ENCODE data around the gene HECTD4. TPM values are rescaled to one million over a fixed set of nuclear protein-coding genes. Genes with fewer than 3 reads are reported as not detected.
"Not testable (repeated sequence)": the region's sequence is repeated elsewhere in the genome, so short reads cannot be mapped to it uniquely, and the experiment has no call there.

Gene HECTD4
- polyA plus RNA-seq, 5 donors: 52.1 to 67.3 (median 65.4) TPM

DNA sequence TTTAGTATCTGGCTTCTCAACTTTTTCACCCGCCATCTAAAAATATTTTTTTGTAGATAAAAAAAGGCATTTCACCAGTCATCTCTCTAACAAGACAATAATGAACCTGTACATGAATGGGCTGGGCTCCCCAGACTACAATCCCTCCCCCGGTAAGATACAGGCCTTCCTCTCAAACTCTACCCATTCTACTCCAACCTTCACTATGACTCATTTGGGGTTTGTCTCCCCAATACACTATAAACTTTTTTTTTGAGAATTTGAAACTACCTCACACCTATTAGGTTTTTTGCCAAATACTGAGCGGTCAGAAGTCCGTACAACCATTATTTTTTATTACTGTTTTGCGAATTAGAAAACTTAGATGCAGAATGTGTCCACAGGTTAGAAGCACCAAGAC lies 26.4 kb upstream of the HECTD4 start:
- no peak for DNase-seq

DNA sequence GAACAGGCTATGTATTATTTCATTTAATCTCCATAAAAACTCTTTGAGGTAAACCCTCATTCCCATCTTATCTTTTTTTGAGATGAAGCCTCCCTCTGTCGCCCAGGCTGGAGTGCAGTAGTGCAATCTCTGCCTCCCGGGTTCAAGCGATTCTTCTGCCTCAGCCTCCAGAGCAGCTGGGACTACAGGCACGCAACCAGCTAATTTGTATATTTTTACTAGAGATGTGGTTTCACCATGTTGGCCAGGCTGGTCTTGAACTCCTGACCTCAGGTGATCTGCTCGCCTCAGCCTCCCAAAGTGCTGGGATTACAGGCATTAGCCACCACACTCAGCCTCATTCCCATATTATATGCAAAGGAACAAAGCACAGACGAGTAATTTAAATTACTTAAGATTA lies 25.5 kb upstream of the HECTD4 start:
- not testable (repeated sequence) for DNase-seq

DNA sequence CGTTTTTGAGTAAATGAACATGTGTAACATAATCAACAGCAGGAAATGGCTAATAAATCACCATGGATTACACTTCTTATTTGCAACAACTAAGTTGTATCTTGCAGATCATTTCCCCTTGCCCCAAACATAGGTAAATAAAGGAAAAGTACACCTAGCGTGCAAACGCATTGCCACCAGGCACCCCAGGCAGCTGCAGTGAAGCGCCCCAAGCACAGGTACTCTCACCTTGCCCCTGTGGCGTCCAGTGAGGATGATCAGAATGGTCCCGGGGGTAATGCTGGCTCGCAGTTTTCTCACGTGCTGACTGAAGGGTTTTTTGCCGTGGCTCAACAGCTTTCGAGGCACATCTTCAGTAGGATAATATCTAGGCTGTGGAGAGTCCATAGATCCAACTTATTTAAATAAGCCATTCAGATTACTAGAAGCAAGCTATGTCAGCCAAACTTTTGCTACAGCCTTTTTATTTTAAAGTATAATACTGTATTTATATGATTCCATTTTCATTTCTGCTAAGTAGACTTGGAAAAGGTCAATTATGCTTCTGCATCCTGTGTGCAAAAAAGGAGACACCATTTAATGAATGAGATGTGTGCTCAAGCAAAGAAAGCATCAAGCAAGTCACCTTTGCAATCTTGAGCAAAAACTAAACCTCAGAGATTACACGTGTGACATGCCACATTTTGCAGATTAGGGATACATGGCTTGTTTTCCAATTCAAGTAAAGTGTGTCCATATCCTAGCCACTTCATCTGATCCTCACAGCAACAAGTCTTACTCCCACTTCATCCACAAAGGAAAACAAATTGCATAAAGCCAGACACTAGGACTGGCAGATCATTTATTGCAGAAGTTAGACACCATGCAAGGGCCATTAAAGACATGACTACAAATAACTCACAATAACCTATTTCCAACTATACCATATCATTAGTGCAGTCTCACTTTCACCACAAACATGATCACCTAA lies 24.6 kb upstream of the HECTD4 start:
- DNase-seq: no peak

DNA sequence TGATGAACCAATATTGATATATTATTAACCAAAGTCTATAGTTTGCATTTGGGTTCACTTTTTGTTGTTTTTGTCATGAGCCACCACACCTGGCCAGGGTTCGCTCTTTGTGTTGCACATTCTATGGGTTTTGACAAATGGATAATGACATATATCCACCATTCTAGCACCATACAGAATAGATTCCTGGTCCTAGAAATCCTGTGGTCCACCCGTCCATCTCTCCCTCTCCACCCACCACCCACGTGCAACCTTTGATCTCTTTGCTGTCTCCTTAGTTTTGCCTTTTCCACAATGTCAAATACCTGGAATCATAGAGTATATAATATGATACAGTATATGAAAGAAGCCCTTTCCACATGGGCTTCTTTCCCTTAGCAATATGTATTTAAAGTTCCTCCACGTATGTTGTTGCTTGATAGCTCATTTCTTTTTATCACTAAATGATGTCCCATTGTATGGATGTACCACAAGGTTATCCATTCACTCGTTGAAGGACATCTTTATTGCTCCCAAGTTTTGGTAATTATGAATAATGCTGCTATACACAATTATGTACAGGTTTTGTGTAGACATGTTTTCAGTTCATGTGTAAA lies 19.8 kb upstream of the HECTD4 start:
- no peak for DNase-seq

DNA sequence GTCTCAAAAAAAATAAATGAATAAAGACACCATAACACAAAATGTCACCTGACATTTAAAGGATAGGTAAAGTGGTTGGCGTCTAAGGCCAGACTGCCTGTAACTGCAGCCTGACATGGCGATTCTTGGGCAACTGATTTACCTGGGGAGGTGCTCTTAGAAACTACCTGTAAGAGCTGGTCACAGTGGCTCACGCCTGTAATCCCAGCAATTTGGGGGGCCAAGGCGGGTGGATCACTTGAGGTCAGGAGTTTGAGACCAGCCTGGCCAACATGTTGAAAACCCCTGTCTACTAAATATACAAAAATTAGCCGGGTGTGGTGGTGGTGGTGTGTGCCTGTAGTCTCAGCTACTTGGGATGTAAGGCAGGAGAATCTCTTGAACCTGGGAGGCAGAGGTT lies 18.8 kb upstream of the HECTD4 start:
- DNase-seq: no peak

DNA sequence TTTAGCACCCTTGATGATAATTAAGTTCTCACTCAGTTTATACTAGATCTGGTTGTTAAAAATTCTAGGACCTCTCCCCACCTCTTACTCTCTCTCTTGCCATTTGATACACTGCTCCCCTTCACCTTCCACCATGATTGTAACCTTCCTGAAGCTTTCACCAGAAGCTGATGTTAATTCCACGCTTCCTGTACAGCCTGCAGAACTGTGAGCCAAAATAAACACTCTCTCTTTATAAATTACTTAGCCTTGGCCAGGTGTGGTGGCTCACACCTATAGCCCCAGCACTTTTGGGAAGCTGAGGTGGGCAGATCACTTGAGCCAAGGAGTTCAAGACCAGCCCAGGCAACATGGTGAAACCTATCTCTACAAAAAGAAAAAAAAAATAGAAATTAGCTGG lies 11.1 kb upstream of the HECTD4 start:
- no peak for DNase-seq

DNA sequence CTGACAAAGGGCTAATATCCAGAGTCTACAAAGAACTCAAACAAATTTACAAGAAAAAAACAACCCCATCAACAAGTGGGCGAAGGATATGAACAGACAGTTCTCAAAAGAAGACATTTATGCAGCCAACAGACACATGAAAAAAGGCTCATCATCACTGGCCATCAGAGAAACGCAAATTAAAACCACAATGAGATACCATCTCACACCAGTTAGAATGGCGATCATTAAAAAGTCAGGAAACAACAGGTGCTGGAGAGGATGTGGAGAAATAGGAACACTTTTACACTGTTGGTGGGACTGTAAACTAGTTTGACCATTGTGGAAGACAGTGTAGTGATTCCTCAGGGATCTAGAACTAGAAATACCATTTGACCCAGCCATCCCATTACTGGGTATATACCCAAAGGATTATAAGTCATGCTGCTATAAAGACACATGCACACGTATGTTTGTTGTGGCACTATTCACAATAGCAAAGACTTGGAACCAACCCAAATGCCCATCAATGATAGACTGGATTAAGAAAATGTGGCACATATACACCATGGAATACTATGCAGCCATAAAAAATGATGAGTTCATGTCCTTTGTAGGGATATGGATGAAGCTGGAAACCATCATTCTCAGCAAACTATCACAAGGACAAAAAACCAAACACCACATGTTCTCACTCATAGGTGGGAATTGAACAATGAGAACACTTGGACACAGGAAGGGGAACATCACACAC lies 7.9 kb upstream of the HECTD4 start:
- DNase-seq: not testable (repeated sequence)

DNA sequence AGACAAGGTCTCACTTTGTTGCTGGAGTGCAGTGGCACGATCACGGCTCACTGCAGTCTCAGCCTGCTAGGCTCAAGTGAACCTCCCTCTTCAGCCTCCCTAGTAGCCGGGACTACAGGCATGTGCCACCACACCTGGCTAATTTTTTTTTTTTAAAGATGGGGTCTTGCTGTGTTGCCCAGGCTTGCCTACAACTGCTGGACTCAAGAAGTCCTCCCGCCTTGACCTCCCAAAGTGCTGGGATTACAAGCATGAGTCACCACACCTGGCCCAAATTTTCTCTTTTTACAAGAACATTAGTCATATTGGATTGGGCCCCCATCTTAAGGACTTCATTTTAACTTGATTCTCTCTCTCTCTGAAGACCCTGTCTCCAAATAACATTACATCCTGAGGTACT lies 7.0 kb upstream of the HECTD4 start:
- DNase-seq: no peak

DNA sequence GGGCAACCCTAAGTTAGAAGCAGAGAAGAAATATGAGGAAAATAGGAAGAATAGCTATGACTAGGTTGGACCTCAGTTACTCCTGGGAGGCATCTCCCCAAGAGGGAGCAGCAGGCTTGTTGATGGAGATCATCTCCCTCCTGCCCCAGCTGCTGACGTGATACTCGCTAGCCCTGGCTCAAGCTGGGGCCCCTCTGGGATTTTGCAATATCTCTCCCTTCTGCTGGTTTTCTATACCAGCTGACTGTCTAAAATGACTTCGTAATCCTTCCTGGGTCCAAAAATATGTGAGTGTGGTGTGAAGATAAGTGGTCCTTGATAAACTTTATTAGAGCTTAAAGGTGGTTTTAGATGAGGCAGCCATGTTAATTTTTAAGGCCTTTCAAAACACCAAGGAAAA lies 4.5 kb upstream of the HECTD4 start:
- DNase-seq: peak; percentile 46 to 65

DNA sequence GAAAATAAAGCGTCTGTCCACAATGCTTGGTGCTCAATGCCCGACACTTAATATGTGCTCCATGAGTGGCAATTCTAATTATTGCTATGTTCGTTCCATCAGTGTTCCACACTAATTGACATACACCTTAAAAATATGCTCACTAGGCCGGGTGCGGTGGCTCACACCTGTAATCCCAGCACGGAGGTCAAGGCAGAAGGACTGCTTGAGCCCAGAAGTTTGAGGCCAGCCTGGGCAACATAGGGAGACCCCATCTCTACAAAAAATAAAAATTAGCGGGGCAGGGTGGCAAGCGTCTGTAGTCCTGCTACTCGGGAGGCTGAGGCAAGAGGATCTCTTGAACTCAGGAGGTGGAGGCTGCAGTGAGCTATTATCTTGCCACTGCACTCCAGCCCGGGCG lies 635 bp upstream of the HECTD4 start:
- DNase-seq: no peak

DNA sequence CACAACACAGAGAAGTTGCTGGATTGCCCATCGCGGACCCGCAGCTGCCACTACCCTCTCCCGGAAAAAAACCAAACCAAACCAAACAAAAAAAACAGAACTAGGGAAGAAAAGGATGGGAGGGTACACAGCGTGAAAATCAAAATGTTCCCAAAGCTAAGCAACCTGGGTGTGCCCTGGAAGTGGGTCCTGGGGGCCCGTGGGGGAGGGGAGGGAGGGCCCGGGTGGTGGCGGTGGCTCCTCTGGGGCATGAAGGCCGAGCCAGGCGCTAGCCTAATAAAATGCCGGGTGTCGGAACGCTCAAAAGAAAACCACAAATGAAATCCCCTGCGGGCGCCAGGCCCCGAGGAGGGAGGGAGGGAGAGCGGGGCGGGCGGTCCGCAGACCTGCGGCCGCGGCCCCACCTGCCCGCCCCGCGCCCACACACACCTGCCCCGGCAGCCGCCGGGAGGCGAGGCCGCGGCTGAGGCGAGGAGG lies 787 bp downstream of the HECTD4 start:
- DNase-seq: peak in 1 of 2 donors; percentile 9

DNA sequence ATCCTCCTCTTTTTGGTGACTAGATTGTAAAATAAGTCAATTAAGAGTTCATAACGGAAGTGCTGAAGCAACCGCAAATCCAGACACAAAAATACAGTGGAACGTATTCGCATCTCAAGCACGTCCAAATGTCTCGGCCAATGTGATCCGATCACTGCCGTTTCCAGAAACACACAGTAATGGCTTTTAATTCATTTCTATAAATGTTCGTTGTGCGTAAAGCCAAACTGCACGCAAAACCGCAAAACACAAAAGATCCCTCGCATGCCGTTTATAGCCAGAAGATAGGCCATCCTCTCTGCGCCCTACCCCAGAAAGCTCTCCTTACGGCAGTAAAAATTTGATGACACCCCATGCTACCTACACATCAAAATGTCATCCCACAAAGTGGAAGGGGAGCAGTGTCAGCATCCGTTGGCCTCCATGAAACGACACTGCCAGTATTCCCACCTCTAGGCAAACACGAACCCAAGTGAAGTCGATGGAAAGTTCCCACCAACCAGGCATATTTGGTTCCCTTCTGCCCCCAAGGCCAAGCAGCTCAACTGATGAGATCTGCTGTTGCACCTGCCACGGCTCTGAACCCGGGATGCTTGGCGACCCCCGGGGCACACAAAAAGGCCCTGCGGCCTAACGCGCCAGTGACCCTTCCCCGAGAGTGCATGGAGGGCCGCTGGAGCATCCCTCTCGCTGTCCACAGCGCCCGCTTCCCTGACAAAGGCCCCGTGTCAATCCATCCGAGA lies 1.4 kb downstream of the HECTD4 start:
- DNase-seq: no peak

DNA sequence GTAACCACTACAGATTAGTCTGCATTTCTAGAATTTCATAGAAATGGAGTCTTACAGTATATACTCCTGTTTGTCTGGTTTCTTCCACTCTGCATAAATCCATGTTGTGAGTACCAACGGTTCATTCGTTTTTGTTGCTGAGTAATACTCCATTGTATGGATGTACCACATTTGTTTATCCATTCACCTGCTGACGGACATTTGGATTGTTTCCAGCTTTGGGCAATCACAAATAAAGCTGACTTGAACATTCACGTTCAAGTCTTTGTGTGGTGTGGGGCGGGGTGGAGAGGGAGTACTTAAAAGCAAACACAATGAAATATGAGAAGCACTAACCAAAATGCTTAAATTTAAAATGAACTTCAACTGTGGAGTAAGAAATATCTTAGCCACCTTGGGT lies 7.1 kb downstream of the HECTD4 start:
- DNase-seq: no peak

DNA sequence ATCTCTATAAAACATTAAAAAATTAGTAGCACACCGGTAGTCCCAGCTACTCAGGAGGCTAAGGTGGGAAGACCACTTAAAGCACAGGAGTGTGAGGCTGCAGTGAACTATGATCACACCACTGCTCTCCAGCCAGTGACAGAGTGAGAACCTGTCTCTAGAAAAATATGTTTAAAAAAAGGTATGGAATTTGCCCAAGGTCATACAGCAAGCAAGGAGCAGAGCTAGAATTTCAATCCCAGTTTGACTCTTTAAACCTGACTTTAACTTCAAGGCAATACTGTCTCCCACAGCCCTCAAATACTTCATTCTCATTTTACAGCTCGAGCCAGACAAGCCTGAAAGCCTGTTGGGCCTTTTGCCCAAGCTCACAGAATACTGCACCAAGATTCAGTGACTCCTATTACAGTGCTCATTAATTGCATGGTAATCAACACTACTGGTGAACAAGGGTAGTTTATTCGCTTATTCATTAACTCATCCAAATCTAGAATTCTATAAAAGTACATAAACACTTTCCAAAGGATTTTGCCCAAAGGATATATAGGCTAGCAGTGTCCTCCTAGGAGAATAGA lies 8.0 kb downstream of the HECTD4 start:
- no peak for DNase-seq

DNA sequence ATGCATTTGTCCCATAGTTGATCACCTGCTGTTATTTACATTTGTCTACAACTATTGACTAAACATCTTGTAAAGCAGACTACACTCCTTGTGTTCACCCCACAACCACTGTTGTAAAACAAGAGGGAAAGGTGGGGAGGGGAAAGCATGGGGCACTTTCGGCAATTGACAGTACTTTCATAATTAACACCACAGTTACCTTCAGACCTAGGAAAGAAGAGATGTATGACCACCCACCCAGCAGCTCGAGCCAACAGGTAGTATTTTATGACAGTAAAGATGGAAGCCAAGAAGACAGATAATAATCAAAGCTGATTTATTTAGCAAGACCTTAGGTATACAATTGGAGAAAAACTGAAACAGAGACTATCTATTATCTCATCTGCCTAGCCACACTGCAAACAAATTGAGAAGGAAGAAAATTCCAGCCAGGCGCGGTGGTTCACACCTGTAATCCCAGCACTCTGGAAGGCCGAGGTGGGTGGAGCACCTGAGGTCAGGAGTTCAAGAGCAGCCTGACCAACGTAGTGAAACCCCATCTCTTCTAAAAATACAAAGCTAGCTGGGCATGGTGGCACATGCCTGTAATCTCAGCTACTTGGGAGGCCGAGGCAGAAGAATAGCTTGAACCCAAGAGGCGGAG lies 11.2 kb downstream of the HECTD4 start:
- no peak for DNase-seq

DNA sequence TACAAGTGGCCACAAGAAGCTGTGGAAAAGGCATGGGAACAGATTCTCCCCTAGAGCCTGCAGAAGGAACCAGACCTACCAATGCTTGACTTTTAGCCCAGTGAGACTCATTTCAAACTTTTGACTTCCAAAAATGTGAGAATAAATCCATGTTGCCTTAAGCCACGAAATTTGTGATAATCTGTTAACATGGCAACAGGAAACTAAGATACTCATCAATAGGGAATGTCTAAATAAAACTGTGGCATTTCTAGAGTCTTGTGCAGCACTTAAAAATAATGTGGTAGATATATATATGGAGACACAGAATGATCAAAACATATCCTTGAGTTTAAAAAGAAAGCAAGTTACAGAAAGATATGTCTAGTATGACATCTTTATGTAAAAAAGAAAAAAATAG lies 12.0 kb downstream of the HECTD4 start:
- DNase-seq: no peak

DNA sequence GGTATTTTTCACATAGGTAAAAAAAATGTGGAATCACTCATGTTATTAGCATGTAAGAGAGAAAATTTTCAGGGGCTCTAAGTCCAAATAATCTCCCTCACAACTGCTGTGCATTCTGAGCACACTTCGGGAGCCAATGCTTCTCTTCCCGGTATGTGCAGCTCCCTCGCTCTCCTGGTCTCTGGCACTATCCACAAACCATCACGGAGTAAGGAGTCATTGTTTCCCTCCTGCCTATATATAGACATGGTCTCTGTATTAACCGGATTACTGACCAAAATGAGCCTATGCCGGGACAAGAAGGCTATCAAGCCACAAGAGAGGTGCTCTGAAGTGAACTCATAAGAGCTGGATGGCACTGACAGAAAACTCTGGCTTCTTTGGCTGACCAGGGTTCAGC lies 13.4 kb downstream of the HECTD4 start:
- DNase-seq: no peak

DNA sequence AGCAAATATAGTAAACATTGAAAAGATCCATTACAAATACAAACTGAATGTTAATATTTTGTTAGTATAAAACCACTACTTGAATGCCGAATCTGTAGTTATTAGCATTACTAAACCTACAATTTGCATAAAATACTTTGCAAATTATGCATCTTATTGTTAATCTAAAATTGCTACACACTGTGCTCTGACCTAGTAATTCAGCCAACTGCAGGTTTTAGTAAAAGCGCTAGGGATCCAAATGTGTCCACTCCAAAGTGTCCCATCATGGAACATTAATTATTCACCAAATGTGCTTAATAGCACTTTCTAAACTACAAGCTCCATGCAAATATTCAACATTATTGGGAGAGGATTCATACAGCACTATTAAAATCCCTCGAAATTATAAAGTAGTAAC lies 14.3 kb downstream of the HECTD4 start:
- DNase-seq: no peak

DNA sequence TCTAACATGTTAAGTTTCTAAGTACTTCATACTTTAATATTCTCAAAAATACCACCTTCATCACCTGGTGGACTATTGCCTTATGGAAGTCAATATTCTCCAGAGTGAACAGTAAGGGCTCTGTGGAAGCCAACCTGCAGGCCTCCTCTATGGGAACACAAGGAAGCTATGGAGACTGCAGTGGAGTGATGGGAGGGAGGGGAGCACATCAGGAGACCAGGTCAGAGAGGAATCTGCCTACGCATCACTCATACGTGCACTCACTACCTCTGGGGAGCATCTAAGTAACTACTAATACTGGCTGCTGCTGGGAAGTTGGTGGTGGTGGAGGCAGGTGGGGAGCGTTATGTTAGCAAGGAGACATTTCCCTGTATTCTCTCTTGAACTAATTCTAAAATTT lies 19.9 kb downstream of the HECTD4 start:
- no peak for DNase-seq

DNA sequence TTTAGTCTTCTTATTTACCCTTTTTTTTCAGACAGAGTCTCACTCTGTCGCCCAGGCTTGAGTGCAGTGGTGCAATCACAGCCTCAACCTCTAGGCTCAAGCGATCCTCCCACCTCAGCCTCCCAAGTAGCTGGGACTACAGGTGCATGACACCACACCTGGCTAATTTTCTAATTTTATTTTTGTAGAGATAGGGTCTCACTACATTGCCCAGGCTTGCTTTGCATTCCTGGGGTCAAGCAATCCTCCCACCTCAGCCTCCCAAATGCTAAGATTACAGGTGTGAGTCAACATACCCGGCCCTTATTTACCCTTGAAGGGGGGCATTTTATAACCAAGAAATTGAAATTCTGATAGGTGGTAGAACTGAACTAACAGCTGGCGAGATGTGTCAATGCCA lies 21.0 kb downstream of the HECTD4 start:
- DNase-seq: no peak

DNA sequence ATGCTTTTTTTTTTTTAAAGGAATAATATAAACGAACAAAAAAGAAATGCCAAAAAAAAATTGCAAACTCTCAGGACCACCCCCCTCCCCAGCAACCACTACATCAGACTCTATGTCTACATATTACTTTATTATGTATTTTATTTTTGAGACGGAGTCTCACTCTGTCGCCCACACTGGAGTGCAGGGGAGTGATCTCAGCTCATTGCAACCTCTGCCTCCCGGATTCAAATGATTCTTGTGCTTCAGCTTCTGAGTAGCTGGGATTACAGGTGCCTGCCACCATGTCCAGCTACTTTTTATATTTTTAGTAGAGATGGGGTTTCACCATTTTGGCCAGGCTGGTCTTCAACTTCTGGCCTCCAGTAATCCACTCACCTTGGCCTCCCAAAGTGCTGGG lies 22.9 kb downstream of the HECTD4 start:
- DNase-seq: no peak
